ENCODE measurements around the gene PSAPL1.

GRCh38 chr4:7462509-7462971 lies 27.8 kb upstream of the PSAPL1 start:
- TF ChIP-seq CTCF (IDR thresholded peaks at IDR 0.05) (no peak), EP300 (IDR thresholded peaks at IDR 0.05; ENCODE audit: low read depth) (no peak), POLR2A (IDR thresholded peaks at IDR 0.05) (no peak), POLR2AphosphoS5 (IDR thresholded peaks at IDR 0.05) (no peak)
